Transverse colon (tissue), 3 donors: ENCODE data around the gene SLU7.

ENCODE experiments used
- POLR2A ChIP-seq: fragments of 450-650 bp; IDR thresholded peaks from one replicate; pipeline ENCODE4 v1.6.1; 2016; ENCODE audit warnings: antibody characterized with exemption, mild to moderate bottlenecking, moderate library complexity
- TF ChIP-seq, protein P1 (sequence below), 5 experiments: fragments of 200-600 bp in 3 of 5; fragments of 450-650 bp in 2 of 5; sonication (generic) in 3 of 5; IDR thresholded peaks; 1 replicate in 2 of 5; 2 replicates in 3 of 5; pipeline ENCODE4 v1.5.1; 2016 to 2017; ENCODE audit warnings: antibody characterized with exemption in 5 of 5, inconsistent platforms in 3 of 5, mild to moderate bottlenecking in 2 of 5, moderate library complexity in 1 of 5

DNA sequence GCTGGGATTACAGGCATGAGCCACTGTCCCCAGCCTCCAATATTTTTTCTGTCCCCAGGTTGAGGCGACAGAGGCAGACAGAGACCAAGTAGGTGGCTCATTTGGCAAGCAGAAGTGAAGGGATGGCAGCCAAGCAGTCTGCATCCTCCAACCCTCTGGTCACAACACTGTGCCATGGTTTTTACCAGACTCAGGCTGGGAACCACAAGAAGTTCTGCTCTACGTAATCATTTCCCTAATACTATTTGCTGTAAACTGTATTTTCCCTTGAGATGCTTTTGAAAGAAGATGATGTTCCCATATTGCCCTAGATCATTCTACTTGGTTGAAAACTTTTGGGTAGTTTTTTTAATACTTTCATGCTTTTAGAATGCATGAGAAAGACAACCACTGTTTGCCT, 43.3 kb upstream of the SLU7 start:
- TF ChIP-seq POLR2A: no peak
- TF ChIP-seq, protein P1, sequence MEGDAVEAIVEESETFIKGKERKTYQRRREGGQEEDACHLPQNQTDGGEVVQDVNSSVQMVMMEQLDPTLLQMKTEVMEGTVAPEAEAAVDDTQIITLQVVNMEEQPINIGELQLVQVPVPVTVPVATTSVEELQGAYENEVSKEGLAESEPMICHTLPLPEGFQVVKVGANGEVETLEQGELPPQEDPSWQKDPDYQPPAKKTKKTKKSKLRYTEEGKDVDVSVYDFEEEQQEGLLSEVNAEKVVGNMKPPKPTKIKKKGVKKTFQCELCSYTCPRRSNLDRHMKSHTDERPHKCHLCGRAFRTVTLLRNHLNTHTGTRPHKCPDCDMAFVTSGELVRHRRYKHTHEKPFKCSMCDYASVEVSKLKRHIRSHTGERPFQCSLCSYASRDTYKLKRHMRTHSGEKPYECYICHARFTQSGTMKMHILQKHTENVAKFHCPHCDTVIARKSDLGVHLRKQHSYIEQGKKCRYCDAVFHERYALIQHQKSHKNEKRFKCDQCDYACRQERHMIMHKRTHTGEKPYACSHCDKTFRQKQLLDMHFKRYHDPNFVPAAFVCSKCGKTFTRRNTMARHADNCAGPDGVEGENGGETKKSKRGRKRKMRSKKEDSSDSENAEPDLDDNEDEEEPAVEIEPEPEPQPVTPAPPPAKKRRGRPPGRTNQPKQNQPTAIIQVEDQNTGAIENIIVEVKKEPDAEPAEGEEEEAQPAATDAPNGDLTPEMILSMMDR (IDR thresholded peaks at IDR 0.05): no peak
